ENCODE results near the gene CCDC154. TPM values are rescaled to one million over a fixed set of nuclear protein-coding genes. Genes with fewer than 3 reads are reported as not detected.

The CCDC154 gene
- total RNA-seq, 1 donor from 2014 or later = 1.9 TPM

DNA sequence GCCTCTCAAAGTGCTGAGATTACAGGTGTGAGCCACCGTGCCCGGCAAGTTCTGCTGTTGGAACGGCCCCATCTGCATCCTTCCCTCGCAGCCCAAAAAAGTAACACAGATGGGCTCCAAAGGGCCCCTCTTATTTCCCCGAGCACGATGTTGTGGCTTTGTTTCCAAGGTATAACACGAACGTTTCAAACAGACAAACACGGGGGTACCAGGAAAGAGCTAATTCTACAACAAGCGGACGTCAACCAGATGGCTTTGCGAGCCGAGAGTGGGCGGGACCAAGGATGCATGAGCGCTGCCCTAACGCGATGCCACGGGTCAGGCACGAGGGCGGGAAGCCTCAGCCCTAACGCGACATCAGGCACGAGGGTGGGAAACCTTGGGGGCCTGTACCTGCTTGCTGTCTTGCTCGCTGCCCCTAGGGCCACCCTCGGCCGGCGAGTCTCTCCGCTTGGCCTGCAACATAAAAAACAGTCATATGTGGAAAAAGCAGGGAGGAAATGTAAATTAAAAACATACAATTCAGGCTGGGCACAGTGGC lies 54.0 kb downstream of the CCDC154 start:
- TF ChIP-seq, protein P1, sequence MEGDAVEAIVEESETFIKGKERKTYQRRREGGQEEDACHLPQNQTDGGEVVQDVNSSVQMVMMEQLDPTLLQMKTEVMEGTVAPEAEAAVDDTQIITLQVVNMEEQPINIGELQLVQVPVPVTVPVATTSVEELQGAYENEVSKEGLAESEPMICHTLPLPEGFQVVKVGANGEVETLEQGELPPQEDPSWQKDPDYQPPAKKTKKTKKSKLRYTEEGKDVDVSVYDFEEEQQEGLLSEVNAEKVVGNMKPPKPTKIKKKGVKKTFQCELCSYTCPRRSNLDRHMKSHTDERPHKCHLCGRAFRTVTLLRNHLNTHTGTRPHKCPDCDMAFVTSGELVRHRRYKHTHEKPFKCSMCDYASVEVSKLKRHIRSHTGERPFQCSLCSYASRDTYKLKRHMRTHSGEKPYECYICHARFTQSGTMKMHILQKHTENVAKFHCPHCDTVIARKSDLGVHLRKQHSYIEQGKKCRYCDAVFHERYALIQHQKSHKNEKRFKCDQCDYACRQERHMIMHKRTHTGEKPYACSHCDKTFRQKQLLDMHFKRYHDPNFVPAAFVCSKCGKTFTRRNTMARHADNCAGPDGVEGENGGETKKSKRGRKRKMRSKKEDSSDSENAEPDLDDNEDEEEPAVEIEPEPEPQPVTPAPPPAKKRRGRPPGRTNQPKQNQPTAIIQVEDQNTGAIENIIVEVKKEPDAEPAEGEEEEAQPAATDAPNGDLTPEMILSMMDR (conservative IDR thresholded peaks at IDR 0.05) = no peak
- no peaks in the 10 kb centered on the region for H3K27me3 Mint-ChIP-seq (ENCODE audit: low read depth)
- H3K36me3 Mint-ChIP-seq (ENCODE audit: low read depth) = no peaks in the 10 kb centered on the region
- H3K27ac Mint-ChIP-seq (ENCODE audit: unreplicated experiment) = no peak overlapping the region
- no peaks in the 10 kb centered on the region for H3K9me3 Mint-ChIP-seq
- no peak for DNase-seq (ENCODE audit: low read depth, low spot score)
- H3K4me1 Mint-ChIP-seq = no peaks in the 10 kb centered on the region
- no peak overlapping the region for H3K4me3 Mint-ChIP-seq

DNA sequence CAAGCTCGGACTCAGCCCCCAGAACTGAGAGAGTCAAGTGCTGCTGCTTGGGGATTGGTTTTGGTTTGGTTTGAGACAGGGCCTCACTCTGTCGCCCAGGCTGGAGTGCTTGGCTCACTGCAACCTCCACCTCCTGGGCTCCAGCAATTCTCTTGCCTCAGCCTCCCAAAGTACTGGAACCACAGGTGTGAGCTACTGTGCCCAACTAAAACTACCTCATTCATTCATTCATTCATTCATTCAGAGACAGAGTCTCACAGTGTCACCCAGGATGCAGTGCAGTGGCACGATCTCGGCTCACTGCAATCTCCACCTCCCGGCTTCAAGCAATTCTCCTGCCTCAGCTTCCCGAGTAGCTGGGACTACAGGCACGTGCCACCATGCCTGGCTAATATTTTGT lies 54.6 kb downstream of the CCDC154 start:
- Mint-ChIP-seq H3K9me3 (no peaks in the 10 kb centered on the region), H3K27me3 (ENCODE audit: low read depth) (no peaks in the 10 kb centered on the region), H3K27ac (ENCODE audit: unreplicated experiment) (no peak overlapping the region), H3K4me3 (no peak overlapping the region), H3K4me1 (no peaks in the 10 kb centered on the region), H3K36me3 (ENCODE audit: low read depth) (no peaks in the 10 kb centered on the region)
- no peak for DNase-seq (ENCODE audit: low read depth, low spot score)
- TF ChIP-seq, protein P1 (conservative IDR thresholded peaks at IDR 0.05) = no peak

DNA sequence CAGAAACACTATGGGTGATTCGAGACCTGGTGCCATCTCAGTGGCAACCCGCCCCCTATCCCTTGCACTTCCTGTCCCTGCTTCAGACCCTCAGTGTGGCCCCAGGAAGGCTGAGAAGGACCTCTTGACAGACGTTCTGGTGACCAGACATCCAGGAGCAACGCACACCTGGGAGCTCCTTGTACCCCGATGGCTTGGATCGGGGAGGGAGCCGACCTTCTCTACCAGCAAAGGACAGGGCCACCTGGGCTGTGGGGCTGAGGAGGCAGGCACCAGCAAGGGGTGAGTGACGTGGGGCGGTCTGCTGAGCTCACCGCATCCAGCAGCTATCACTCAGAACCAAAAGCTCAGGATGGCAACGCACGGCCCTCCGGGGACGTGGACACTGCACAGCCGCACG lies 57.0 kb downstream of the CCDC154 start:
- Mint-ChIP-seq H3K4me3 (no peak overlapping the region), H3K27ac (ENCODE audit: unreplicated experiment) (no peak overlapping the region), H3K4me1 (no peaks in the 10 kb centered on the region), H3K27me3 (ENCODE audit: low read depth) (no peaks in the 10 kb centered on the region), H3K36me3 (ENCODE audit: low read depth) (no peaks in the 10 kb centered on the region), H3K9me3 (no peaks in the 10 kb centered on the region)
- no peak for DNase-seq (ENCODE audit: low read depth, low spot score)
- TF ChIP-seq, protein P1 (conservative IDR thresholded peaks at IDR 0.05) = no peak

DNA sequence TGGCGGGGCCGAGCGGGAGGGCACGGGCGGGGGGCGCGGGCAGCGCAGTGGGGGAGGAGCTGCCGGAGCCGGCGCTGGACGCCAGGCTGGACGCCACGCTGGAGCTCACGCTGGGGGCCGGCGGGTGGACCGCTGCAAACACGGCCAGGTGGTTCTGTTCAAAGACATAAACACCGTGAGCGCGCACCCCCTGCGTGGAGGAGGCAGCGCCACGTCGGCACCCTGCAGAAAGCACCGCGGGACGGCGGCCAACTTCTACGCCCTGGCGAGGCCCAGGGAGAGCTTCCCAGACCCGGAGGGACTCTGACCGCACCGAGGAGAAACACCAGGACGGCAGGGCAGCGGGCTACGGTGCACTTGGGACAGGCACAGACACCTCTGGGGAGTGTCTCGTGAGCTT lies 59.1 kb downstream of the CCDC154 start:
- no peak for DNase-seq (ENCODE audit: low read depth, low spot score)
- Mint-ChIP-seq H3K9me3 (no peaks in the 10 kb centered on the region), H3K27ac (ENCODE audit: unreplicated experiment) (no peak overlapping the region), H3K4me3 (no peak overlapping the region), H3K36me3 (ENCODE audit: low read depth) (no peaks in the 10 kb centered on the region), H3K4me1 (peaks cover under 1% of the 10 kb centered on the region), H3K27me3 (ENCODE audit: low read depth) (no peaks in the 10 kb centered on the region)
- TF ChIP-seq, protein P1 (conservative IDR thresholded peaks at IDR 0.05) = no peak

Other genes with a start within 250 kb of the CCDC154 start
- gene TPSG1, start 219.3 kb downstream of the CCDC154 start, total RNA-seq = not detected in 2 replicates
- not detected in 2 replicates for gene TPSB2, start 214.4 kb downstream of the CCDC154 start, total RNA-seq
- not detected in 2 replicates for gene TPSAB1, start 203.9 kb downstream of the CCDC154 start, total RNA-seq
- gene TPSD1, start 188.5 kb downstream of the CCDC154 start, total RNA-seq = not detected in 2 replicates
- gene UBE2I, start 134.9 kb downstream of the CCDC154 start, total RNA-seq = 301 and 311 TPM in 2 replicates
- gene BAIAP3, start 110.9 kb downstream of the CCDC154 start, total RNA-seq = 3.4 and 4.0 TPM in 2 replicates
- 65.6 and 66.2 TPM in 2 replicates for gene TSR3, start 92.7 kb downstream of the CCDC154 start, total RNA-seq
- gene GNPTG, start 92.6 kb downstream of the CCDC154 start, total RNA-seq = 32.8 and 38.3 TPM in 2 replicates
- gene UNKL, start 29.9 kb downstream of the CCDC154 start, total RNA-seq = 18.6 and 26.2 TPM in 2 replicates
- gene UQCC4, start 23.8 kb downstream of the CCDC154 start, total RNA-seq = 17.1 and 17.8 TPM in 2 replicates
- not detected in 2 replicates for gene PERCC1, start 13.5 kb downstream of the CCDC154 start, total RNA-seq
- gene CLCN7, start 30.5 kb upstream of the CCDC154 start, total RNA-seq = 74.5 and 82.4 TPM in 2 replicates
- gene PTX4, start 44.4 kb upstream of the CCDC154 start, total RNA-seq = 0.28 TPM in 1 of 2 replicates, not detected in the other
- 77.9 and 87.5 TPM in 2 replicates for gene TELO2, start 48.8 kb upstream of the CCDC154 start, total RNA-seq
- 0.98 and 1.3 TPM in 2 replicates for gene TMEM204, start 89.1 kb upstream of the CCDC154 start, total RNA-seq
- 43.3 and 45.8 TPM in 2 replicates for gene IFT140, start 167.5 kb upstream of the CCDC154 start, total RNA-seq
- gene CRAMP1, start 167.8 kb upstream of the CCDC154 start, total RNA-seq = 38.3 TPM in 2 replicates
- 247 and 261 TPM in 2 replicates for gene JPT2, start 233.7 kb upstream of the CCDC154 start, total RNA-seq